GM19035 (cell line): ENCODE measurements around the gene DDA1.
A peak's percentile ranks its signal among the peaks of the same experiment; 100 is the strongest.
"Not testable (repeated sequence)": the region's sequence is repeated elsewhere in the genome, so short reads cannot be mapped to it uniquely, and the experiment has no call there.

ENCODE experiments used
- ATAC-seq: cut with Tn5 transposase; IDR thresholded peaks from one replicate; pipeline ENCODE4 v1.9.1; 2021; ENCODE audit not compliant: unreplicated experiment

DDA1 gene

DNA sequence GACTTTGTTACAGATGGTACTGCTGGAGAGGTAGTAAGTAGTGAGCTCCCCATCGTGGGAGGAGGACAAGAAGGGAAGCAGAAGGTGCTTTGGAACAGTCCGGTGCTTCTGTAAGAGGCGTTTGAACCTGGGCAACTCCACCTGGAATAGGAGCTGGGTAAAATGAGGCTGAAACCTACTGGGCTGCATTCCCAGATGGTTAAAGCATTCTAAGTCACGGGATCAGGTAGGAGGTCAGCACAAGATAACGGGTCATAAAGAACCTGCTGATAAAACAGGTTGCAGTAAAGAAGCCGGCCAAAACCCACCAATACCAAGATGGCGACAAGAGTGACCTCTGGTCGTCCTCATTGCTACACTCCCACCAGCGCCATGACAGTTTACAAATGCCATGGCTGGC, 22.6 kb upstream of the DDA1 start:
- no peak for ATAC-seq

DNA sequence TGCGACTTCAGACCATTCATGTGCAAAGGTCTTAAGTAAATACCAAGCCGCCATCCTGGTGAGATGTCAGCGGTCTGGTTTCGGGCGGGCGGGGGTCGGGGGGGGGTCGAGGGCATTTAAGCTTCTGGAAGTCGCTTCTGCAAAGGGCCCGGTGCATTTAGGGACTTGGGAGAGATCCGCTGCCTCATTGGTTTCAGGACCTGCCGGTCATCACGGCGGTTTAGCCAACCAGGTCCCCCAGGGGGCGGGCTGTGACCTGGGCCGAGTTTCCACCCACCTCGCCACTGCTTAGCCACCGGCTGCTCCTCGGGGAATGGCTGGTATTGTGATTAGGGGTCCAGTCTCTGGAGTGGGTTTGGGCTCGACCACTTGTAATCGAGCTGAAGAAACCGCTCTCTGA, 19.9 kb upstream of the DDA1 start:
- no peak for ATAC-seq

DNA sequence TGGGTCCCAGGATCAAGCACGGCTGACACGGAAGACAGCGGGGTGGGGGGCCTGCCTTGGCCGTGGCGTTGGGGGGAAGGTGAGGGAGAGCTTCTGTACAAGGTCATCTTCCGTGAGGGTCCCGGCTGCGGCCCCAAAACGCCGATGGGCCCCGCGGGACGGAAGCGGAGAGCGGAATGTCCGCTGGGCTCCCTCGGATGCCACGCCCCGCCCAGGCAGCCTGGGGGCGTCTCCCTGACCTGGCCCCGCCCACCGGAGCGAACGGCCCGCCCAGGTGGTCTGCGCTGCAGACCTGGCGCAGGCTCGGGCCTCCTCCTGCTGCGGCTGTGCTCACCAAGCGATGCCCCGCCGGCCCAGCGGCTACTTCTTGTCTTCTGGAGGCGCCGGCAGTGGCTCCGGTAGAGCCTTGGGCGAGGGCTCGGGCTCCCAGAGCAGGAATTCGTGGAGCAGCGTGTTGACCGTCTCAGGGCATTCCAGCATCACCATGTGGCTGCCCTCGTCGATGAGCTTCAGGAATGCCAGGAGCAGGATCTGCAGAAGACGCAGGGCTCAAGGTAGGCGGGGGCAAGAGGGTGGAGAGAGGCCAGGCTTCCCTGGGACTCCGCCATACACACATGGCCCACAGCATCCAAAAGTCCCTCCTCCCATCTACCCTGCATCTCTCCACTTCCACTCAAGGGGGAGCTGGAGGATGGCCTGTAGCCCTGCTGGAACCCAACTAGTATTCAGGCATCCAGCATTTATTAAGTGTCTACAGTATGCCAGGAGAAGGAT, 16.9 kb upstream of the DDA1 start:
- peak; percentile 83 for ATAC-seq

DNA sequence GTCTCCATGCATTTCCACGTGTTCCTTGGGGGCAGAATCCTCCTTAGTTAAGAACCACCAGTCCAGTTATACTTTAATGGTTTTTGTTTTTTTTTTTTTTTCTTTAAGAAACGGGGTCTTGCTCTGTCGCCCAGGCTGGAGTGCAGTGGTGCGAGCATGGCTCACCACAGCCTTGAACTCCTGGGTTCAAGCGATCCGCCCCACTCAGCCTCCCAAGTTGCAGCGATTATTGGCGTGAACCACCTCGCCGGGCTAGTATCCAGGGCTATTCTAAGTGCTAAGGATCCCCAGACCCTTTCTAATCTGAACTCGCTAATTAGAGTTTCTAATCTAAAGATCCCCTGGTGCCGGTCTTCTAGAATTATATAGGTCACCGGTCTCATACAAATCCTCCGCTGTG, 15.8 kb upstream of the DDA1 start:
- no peak for ATAC-seq

DNA sequence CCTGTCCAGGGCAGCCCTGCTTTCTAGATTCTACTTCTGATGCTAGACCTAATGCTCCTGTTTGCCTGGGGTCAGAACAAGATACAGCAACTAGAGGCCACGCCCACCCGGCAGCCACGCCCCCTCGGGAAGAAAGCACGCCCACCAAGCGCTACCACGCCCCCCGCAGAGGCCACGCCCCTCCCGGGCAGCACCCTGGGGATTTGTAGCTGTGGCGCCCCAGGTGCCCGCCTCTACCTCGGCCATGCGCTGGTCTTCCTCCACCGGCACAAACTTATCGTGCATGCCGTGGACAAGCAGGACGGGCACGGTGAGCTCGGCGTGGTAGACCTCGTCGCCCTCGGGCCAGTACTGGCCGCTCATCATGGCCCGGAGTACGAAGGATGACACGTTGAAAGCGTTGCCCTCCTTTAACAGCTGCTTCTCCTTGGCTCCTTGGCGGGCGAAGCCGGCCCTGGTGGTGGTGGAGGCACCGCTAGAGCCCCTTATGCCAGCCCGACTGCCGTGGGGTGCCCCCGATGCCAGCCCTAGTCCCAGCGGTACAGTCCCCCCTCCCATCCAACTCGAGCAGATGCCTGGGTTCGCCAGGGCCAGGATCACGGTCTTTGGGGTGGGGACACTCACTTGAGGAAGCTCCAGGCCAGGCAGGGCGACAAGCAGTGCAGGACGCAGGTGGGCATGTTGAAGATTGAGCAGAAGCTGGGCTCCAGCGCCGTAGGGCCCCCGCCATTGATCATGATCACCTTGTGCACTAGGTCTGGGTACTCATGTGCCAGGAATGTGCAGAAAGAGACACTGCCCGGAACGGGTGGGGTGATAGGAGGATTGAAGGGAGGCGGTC, 15.1 kb upstream of the DDA1 start:
- ATAC-seq = no peak

DNA sequence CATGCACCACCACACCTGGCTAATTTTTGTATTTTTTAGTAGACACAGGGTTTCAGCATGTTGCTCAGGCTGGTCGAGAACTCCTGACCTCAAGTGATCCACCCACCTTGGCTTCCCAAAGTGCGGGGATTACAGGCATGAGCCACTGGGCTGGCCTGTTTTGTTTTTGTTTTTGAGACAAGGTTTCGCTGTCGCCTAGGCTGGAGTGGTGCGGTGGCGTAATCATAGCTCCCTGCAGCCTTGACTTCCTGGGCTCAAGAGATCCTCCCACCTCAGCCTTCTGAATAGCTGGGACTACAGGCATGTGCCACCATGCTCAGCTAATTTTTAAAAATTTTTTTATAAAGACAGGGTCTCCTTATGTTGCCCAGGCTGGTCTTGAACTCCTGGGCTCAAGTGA, 13.8 kb upstream of the DDA1 start:
- ATAC-seq = not testable (repeated sequence)

DNA sequence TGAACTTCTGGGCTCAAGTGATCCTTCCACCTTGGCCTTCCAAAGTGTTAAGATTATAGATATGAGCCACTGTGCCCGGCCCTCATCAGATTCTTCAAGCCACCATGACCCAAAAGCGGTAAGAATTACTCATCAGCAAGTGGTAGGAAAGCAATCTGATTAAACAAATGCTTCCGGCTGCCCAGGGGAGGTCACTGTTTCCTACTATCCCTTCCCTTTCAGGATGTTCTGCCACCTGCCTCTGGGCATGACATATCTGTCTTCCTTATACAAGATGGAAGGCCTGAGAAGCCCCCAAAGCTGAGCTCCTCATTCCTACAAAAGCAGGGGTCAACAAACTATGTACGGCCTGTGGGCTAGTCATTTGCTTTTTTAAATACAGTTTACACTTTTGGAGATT, 13.1 kb upstream of the DDA1 start:
- ATAC-seq = no peak

DNA sequence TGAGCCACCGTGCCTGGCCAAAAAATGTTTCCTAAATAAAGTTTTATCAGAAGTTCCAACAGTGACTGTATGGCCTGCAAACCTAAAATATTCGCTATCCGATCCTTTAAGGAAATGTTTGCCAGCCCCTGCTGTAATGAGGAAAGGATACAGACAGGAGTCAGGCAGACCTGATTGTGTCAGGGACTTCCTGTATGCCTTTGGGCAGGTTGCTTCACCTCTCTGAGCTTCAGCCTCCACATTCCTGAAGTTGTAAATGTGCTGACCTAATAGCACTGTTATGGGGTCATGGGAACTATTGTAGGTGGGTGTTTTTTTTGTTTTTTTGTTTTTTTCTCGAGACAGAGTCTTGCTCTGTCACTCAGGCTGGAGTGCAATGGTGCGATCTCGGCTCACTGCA, 12.4 kb upstream of the DDA1 start:
- ATAC-seq = no peak

DNA sequence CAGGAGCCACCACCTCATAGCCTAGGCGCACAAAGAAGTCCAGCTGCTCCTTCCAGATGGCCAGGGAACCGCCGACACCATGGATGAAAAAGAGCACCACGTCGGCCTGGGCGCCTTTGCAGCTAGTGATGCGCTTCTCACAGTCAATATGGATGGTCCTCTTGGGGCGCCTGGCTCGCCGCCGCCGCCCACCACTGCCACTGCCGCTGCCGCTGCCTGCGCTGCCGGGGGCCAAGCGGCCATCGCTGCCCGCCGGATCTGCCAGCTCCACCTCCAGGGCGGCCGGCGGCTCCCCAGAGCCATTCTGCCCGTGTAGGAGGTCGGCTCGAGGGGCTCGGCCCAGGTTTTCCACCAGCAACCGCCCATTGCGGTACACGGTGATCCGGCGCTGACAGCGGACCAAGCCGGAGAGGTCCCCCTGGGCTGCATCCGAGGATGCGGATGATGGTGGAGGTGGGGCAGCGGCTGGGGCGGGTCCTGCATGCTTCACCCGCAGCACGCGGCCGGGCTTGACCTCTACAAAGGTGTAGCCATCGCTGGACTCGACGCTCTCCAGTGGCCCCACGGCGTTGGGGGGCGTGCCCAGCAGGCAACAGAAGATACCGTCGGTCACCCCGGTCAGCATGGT, 8.3 kb upstream of the DDA1 start:
- no peak for ATAC-seq

DNA sequence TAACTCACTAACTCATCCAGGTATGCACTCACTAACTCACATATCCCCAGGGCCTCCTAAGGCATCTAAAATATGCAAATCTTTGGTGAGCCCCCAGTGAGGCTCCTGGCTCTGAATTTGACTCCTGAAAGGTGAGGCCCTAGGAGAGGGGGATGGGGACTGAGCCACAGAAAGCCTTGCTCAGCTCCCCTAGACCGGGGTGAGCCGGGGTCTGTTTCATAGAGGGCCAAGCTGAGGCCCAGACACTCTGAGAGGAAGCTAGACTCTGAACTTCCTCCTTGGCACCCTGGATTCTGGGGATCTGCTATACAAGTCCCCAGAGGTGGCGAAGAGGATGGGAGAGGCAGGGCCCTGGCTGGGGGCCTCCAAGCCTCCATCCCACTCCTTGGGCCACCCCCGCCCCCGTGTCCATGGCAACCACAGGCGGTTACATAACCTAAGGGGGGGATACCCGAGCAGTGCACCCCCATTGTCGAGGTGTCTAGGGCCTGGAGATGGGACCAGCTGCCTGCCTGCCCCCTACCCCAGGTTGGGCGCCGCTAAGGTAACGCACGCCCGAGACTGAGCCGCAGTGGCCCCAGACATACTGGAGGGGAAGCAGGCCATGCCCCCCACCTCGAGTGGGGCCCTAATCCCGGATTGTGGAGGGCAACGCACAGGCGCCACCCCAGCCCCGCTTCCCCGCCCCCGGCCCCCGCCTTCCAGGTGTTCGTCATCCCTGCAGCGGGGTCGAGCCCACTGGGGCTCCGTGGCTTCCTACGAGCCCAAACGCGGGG, 6.8 kb upstream of the DDA1 start:
- no peak for ATAC-seq

DNA sequence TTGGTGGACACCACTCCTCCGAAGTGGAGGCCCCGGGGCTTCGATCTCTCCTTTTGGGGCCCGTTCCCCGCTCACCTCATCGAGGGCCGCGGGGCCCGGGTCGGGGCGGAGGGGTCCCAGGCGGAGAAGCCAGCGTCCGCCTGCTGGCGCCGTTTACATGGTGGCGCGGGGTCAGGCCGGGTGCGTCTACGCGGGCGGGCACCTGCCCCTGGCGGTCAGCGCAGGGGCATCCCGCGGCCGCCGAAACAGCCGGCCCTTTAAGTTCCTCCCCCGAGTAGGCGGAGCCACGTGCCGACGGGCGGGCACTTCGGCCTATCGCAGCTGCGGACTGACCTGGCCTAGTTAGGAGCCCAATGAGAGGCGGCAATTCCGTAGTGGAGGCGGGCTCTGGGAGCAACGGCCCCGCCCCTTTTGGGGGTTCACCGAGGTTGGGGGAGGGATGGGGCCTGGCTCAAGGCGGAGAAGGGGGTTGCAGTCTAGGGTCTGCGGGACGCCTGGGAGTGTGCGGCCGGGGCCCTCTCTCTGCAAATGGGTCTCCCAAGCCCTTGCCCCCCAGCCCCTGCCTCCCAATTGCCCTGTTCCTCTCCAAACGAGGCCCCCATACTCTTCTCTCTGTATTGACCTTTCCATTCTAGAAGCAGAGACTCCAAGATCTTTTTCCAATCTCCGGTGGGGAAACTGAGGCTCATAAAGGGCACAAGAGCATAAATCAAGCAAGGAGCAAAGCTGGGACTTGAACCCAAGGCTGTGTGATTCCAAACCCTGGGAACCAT, 6.0 kb upstream of the DDA1 start, which contains the start of gene ABHD8:
Gene ABHD8 (minus strand): TSS at position 259 of the 773 bp plus-strand sequence. CDS start 1,809 bp downstream, outside the sequence.
- peak; percentile 55 for ATAC-seq

DNA sequence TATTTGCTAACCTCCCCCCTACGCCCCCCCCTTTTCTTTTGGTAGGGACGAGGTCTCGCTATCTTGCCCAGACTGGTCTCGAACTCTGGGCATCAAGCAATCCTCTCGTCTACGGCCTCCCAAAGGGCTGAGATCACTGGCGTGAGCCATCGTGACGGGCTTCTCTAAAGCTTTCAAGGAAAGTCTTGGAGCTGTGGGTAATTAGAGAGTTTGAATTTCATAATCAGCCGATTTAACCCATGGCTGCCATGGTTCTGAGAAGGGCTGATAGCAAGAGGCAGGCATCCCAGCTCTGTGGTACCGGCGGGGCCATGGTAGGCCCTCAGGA, 5.5 kb upstream of the DDA1 start:
- no peak for ATAC-seq

DNA sequence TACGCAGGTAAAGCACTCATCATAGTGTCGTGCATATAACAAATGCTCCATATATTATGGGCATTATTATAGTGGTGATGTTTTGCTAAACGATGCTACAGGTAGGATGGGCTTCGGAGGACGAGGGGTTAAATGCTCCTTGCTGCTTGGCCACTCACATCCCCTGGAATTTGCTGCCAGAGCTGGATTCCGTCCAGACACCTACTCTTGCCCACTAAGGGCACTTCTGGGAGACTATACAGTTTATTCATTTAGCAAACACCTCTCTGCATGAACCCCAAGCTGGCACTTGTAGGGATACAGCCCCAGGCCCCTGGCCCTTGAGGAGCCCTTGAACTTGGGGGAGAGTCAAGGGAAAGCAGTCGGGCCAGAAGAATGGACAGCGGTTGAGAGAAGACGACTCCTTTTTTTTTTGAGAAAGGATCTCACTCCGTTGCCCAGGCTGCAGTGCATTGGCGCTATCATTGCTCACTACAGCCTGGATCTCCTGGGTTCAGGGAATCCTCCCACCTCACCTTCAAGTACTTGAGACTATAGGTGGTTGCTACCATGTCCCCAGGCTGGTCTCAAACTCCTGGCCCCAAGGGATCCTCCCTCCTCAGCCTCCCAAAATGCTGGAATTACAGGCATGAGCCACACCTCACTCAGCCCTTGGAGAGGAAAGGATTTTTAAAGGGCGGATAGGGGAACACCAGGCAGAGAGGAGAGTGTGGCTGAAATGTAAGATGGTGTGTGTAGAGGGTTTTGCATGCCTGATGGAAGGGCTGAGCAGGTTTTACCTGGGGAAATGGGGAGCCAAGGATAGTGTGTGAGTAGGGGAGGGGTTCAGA, 4.8 kb upstream of the DDA1 start:
- no peak for ATAC-seq

DNA sequence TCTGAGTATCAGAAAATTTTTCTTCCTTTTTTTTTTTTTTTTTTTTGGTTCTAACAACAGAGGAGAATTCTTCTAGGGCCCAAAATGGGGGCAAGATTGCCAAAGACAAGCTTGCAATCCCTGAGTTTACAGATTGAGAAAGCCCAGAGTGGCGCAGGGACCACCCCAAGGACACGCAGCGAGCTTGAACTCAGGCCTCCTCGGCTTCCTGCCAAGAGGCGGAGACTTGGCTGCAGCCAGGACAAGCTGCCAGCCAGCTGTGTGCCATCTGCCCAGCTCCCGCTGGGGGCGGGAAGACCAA, 4.2 kb upstream of the DDA1 start:
- no peak for ATAC-seq

DNA sequence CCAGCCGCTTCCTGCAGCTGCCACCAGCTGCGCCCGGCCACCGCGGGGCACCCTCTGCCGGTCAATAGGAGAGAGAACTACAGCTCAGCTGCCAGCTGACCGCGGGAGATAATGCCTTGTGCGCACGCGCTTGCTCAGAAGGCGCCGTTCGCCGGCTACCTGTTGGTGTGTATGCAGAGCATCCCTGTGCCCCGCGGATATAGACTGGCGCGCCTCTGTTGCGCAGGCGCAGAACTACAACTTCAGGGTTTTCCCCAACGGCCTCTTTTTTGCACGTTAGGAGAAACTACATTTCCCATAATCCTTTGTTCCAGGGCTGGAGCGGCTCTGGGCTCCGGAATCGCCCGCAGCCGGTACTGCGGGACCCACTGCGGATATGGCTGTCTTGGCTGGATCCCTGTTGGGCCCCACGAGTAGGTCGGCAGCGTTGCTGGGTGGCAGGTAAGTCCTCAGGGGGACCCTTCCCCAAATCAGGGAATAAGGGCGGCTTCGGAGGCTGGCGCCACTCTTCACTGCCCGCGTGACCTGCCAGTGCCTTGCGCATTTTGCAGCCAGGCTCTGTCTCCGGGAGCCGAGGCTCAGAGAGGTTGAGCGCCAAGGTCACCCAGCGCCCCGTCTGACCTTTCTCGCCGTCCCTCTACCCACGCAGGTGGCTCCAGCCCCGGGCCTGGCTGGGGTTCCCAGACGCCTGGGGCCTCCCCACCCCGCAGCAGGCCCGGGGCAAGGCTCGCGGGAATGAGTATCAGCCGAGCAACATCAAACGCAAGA, 3.7 kb upstream of the DDA1 start, which contains the start of gene MRPL34:
Gene MRPL34 (plus strand): TSS at position 356 of the 768 bp plus-strand sequence. CDS start 21 bp downstream, at position 377.
- ATAC-seq = peak; percentile 62

DNA sequence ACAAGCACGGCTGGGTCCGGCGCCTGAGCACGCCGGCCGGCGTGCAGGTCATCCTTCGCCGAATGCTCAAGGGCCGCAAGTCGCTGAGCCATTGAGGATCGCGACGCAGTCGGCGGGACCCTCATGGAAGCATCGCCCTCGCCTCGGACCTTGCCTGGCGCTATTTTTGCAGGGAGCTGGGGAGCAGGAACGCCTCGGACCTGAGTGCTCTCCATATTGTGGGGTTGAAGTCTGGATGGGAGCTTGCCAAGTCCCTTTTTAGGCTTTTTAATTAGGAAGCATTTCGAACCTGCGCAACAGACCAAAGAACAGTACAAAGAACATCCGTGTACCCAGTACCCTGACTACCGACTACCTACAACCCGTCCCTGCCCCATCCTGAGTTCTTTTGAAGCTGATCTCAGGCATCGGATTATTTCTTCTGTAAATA, 3.1 kb upstream of the DDA1 start:
- ATAC-seq = no peak

DNA sequence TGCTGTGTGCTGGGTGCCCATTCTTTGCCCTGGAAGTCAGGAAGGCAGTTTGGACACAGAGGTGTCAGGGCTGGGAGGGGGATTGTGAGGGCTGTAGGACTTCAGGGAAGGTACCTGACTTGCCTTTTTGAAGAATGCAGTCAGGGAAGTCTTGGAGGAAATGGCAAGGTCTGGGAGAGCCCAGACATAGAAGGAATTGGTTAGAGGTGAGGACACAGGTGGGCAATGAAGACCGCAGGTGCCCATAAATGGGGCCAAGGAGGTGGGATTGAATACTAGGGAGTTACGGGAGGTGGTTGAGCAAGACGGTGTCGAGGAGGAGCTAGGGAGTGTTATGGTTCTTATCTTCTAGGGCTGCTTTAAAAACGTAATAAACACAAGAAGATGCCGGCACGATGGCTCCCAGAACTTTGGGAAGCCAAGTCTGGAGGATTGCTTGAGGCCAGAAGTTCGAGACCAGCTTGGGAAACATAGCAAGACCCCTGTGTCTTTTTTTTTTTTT, 1.4 kb upstream of the DDA1 start:
- no peak for ATAC-seq

DNA sequence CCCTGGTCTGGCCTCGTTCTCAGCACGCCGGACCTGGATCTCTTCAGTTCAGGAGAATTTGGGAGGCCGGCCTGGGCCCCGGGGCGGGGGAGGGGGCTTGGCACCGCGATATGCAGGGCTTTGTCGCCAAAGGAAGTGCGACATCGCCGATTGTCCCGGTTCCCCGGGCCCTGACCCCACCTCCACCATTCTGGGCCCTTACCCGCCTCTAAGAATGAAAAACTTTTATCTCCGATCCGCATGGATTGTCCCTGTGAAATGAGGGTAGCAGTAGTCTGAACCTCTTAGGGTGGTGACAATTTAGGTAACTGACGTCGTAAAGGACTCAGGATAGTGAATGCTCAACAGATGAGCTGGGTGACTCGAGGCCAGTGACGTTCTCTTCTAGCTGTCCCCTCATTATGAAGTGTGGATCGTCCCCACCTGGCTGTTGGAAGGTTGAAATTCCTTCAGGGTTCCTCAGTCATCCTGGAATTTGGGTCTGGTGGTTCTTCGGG, 650 bp downstream of the DDA1 start:
- no peak for ATAC-seq
